ENCODE data around the gene PCLO. TPM values are rescaled to one million over a fixed set of nuclear protein-coding genes. Genes with fewer than 3 reads are reported as not detected.

The PCLO gene
- total RNA-seq, 1 experiment from 2014 or later, result 4.1 TPM

GRCh38 chr7:82851121-82851520 is 311.6 kb downstream of the PCLO start:
- no peak overlapping the region for H3K27ac Mint-ChIP-seq (ENCODE audit: unreplicated experiment)
- Histone ChIP-seq H3K9me3 (no peaks in the 10 kb centered on the region), H3K36me3 (ENCODE audit: control insufficient read depth, insufficient read depth, low read length) (no peaks in the 10 kb centered on the region), H3K4me3 (ENCODE audit: low read depth, low read length) (no peak overlapping the region), H3K27me3 (replicated peaks; ENCODE audit: control insufficient read depth, insufficient read depth, low read length) (no peaks in the 10 kb centered on the region), H3K4me1 (no peaks in the 10 kb centered on the region)
- ChIA-PET CTCF (no interaction called here), POLR2A (no interaction called here)
- H3K9me3 Mint-ChIP-seq (ENCODE audit: unreplicated experiment), result no peaks in the 10 kb centered on the region
- no peaks in the 10 kb centered on the region for H3K36me3 Mint-ChIP-seq (ENCODE audit: insufficient read depth, unreplicated experiment)
- BruUV-seq (replicated peaks), result no TSS peak
- no peaks in the 10 kb centered on the region for H3K4me1 Mint-ChIP-seq (ENCODE audit: low read depth, unreplicated experiment)
- no peak overlapping the region for H3K4me3 Mint-ChIP-seq (ENCODE audit: unreplicated experiment)
- intact Hi-C loops (cut with micrococcal nuclease; ENCODE audit: unreplicated experiment), result no loop called here
- H3K27me3 Mint-ChIP-seq (ENCODE audit: insufficient read depth, unreplicated experiment), result no peaks in the 10 kb centered on the region
- TF ChIP-seq, protein P1, sequence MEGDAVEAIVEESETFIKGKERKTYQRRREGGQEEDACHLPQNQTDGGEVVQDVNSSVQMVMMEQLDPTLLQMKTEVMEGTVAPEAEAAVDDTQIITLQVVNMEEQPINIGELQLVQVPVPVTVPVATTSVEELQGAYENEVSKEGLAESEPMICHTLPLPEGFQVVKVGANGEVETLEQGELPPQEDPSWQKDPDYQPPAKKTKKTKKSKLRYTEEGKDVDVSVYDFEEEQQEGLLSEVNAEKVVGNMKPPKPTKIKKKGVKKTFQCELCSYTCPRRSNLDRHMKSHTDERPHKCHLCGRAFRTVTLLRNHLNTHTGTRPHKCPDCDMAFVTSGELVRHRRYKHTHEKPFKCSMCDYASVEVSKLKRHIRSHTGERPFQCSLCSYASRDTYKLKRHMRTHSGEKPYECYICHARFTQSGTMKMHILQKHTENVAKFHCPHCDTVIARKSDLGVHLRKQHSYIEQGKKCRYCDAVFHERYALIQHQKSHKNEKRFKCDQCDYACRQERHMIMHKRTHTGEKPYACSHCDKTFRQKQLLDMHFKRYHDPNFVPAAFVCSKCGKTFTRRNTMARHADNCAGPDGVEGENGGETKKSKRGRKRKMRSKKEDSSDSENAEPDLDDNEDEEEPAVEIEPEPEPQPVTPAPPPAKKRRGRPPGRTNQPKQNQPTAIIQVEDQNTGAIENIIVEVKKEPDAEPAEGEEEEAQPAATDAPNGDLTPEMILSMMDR (IDR thresholded peaks at IDR 0.05; ENCODE audit: insufficient read depth in 1 of 2, low read depth in 1 of 2, low read length in 1 of 2, severe bottlenecking in 1 of 2, unreplicated experiment in 1 of 2), result no peak
- no peak for DNase-seq

DNA sequence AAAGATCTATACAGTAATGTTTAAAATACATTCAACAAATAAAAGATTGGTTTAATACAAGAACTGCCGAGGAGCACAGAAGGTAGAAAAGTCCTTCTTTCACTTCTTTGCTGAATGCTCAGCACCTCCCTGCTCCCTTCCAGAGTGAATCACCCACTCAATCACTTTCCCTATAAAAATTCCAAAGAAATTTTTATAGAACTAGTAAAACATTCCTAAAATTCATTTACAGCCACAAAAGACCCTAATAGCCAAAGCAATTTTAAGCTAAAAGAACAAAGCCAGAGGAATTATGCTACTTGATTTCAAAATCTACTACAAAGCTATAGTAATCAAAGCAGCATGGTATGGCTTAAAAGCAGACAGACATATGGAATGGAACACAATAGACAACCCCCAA is 320.9 kb downstream of the PCLO start:
- Histone ChIP-seq H3K4me1 (no peaks in the 10 kb centered on the region), H3K36me3 (ENCODE audit: control insufficient read depth, insufficient read depth, low read length) (no peaks in the 10 kb centered on the region), H3K4me3 (ENCODE audit: low read depth, low read length) (no peak overlapping the region), H3K27me3 (replicated peaks; ENCODE audit: control insufficient read depth, insufficient read depth, low read length) (no peaks in the 10 kb centered on the region), H3K9me3 (no peaks in the 10 kb centered on the region)
- H3K9me3 Mint-ChIP-seq (ENCODE audit: unreplicated experiment), result no peaks in the 10 kb centered on the region
- no peak overlapping the region for H3K27ac Mint-ChIP-seq (ENCODE audit: unreplicated experiment)
- ChIA-PET CTCF (no interaction called here), POLR2A (no interaction called here)
- H3K4me3 Mint-ChIP-seq (ENCODE audit: unreplicated experiment), result no peak overlapping the region
- TF ChIP-seq, protein P1 (IDR thresholded peaks at IDR 0.05; ENCODE audit: insufficient read depth in 1 of 2, low read depth in 1 of 2, low read length in 1 of 2, severe bottlenecking in 1 of 2, unreplicated experiment in 1 of 2), result no peak
- no peaks in the 10 kb centered on the region for H3K27me3 Mint-ChIP-seq (ENCODE audit: insufficient read depth, unreplicated experiment)
- H3K36me3 Mint-ChIP-seq (ENCODE audit: insufficient read depth, unreplicated experiment), result no peaks in the 10 kb centered on the region
- no peaks in the 10 kb centered on the region for H3K4me1 Mint-ChIP-seq (ENCODE audit: low read depth, unreplicated experiment)
- DNase-seq, result no peak
- intact Hi-C loops (cut with micrococcal nuclease; ENCODE audit: unreplicated experiment), result no loop called here
- no TSS peak for BruUV-seq (replicated peaks)

GRCh38 chr7:82840061-82840460 is 322.6 kb downstream of the PCLO start:
- ChIA-PET POLR2A (no interaction called here), CTCF (no interaction called here)
- Histone ChIP-seq H3K27me3 (replicated peaks; ENCODE audit: control insufficient read depth, insufficient read depth, low read length) (no peaks in the 10 kb centered on the region), H3K9me3 (no peaks in the 10 kb centered on the region), H3K4me1 (no peaks in the 10 kb centered on the region), H3K36me3 (ENCODE audit: control insufficient read depth, insufficient read depth, low read length) (no peaks in the 10 kb centered on the region), H3K4me3 (ENCODE audit: low read depth, low read length) (no peak overlapping the region)
- no peak for DNase-seq
- Mint-ChIP-seq H3K27me3 (ENCODE audit: insufficient read depth, unreplicated experiment) (peaks cover 3% of the 10 kb centered on the region), H3K4me3 (ENCODE audit: unreplicated experiment) (no peak overlapping the region), H3K36me3 (ENCODE audit: insufficient read depth, unreplicated experiment) (no peaks in the 10 kb centered on the region), H3K4me1 (ENCODE audit: low read depth, unreplicated experiment) (no peaks in the 10 kb centered on the region), H3K9me3 (ENCODE audit: unreplicated experiment) (no peaks in the 10 kb centered on the region), H3K27ac (ENCODE audit: unreplicated experiment) (no peak overlapping the region)
- intact Hi-C loops (cut with micrococcal nuclease; ENCODE audit: unreplicated experiment), result no loop called here
- TF ChIP-seq, protein P1 (IDR thresholded peaks at IDR 0.05; ENCODE audit: insufficient read depth in 1 of 2, low read depth in 1 of 2, low read length in 1 of 2, severe bottlenecking in 1 of 2, unreplicated experiment in 1 of 2), result no peak
- BruUV-seq (replicated peaks), result no TSS peak

Measured in Caco-2 (cell line).